NK-92 (cell line): ENCODE data around the gene MAP3K4.

Experiments
- DNase-seq: peaks from one replicate; lab custom pipeline; 2025; ENCODE audit not compliant: unreplicated experiment; lab: John Stamatoyannopoulos, UW

MAP3K4 gene

DNA sequence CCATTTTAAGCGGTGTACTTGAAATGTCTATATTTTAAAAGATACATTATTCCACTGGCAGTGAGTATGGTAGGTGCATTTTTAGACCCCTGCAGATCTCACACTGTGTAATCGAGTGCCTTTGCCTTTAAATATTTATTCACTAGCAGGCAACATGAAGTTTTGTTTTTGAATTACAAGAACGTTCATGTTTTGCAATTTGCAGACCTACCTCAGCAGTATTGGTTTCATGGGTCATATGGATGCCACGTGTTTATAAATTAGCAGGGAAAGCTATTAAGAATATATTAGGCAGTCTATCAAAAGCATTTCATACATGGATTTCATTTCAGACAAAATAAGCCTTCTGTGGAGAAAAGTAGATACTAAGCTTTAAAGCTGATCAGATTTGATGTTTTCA lies 7.2 kb downstream of the MAP3K4 start:
- no peak for DNase-seq

DNA sequence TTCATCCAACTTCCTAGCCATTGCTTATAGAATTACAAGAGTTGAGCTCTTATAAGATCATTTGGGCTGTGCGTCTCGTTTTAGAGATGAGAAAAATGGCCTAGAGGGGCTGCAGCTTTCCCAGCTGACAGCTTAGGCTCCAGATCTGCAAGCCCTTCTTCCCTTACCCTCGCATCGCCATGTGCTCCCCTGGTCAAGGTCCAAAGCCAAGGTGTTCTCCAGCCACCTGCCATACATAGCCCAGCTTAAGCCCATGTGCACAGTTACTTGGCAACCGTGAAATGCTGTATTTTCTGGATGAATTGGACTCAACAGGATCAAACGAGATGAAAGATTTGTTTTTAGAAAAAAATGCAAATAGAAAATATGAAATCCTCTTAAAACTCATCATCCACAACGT lies 7.9 kb downstream of the MAP3K4 start:
- DNase-seq = no peak

DNA sequence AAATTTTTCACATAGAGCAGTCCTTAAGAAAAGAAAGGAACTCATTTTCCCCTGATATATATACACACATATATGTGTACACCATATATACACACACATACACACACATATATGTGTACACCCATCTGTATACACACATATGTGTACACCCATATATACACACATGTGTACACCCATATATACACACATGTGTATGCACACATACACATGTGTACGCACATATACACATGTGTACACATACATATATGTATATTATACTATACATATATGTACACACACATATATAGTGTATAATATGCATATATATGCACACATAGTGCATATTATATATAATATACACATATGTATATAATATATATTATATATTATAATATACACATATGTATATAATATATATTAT lies 9.1 kb downstream of the MAP3K4 start:
- DNase-seq = no peak

DNA sequence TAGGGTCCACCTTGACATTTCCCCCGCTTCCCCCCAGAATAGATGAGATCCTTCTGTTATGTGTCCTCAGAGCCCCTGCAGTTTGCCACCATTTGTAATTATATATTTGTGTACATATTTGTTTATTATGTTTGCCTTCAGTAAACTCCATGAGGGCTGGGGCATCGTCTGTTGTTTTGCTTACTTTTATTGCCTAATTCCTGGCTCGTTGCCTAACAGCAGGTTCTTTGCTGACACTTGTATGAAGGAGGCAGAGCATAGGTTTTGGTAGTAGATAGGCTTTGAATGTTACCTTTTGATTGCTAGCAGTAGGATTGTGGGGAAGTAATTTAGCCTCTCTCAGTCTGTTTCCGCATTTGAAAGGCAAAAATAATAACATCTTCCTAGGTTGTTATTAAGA lies 9.9 kb downstream of the MAP3K4 start:
- no peak for DNase-seq

DNA sequence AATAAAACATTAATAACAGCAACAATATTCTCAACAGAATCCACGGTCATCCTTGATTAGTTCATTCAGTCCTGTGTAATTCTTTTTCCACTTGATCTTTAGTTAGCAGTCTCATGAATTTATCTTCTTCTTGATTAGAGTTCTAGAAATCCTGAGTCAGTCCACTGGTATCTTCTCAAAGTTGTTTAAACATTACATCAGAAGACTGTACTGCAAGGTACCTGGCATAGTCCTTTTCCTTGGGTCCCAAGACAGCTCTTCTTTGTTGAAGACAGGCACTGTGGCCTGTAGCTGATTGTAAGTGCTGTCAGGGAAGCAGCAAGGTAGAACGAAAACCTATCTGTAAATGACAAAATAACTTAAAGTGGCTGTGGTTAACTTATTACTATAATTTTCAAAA lies 11.8 kb downstream of the MAP3K4 start:
- DNase-seq = no peak

DNA sequence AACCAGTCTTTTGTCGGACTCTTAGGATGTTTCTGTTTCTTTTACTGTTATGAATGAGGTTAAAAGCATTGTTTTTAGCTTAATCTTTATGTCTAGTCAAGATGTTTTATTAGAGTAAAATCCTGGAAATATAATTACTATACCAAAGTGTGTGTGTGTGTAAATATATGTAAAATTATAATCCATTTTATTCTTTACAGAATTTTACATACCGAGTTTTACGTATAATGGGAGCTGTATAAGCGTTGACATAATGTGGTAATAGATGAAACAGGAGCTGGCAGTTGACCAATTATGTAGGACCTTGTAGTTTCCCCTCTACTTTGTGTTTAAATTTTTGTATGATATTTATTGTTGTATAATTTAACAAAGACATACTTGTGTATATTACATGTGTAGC lies 16.7 kb downstream of the MAP3K4 start:
- no peak for DNase-seq

DNA sequence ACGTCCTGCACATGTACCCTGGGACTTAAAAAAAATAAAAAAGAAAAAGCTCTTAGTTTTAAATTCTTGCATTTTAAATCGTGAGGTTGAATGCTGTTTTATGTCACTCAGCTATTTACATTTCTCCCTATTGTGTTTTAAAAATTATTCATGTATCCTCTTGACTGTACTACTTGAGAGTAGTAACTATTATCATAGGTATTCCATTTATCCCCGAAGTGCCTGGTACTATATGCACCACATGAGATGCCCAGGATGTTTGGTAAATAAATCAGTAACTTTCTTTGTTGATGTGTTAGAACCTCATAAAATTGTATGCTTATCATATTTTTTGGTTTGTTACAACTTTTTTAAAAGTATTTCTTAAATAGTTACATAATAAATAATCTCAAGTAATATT lies 18.4 kb downstream of the MAP3K4 start:
- no peak for DNase-seq

DNA sequence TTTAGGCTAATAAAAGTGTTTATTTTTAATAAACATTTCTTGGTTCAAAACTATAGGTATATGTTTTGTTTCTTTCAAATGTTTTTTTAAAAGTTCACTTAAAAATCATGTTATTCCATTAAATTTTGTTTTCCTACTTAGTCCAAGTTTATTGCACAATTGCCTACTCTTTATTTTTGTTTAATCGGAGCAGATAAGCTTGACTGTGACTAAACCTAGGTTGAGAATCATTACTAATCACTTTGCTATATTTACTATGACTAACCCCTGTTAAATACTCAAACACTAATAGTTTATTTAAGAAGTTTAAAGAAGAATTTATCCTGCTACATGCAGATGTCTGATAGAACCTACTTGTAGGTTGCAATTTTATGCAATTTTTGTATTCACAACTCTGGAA lies 18.8 kb downstream of the MAP3K4 start:
- DNase-seq = no peak

DNA sequence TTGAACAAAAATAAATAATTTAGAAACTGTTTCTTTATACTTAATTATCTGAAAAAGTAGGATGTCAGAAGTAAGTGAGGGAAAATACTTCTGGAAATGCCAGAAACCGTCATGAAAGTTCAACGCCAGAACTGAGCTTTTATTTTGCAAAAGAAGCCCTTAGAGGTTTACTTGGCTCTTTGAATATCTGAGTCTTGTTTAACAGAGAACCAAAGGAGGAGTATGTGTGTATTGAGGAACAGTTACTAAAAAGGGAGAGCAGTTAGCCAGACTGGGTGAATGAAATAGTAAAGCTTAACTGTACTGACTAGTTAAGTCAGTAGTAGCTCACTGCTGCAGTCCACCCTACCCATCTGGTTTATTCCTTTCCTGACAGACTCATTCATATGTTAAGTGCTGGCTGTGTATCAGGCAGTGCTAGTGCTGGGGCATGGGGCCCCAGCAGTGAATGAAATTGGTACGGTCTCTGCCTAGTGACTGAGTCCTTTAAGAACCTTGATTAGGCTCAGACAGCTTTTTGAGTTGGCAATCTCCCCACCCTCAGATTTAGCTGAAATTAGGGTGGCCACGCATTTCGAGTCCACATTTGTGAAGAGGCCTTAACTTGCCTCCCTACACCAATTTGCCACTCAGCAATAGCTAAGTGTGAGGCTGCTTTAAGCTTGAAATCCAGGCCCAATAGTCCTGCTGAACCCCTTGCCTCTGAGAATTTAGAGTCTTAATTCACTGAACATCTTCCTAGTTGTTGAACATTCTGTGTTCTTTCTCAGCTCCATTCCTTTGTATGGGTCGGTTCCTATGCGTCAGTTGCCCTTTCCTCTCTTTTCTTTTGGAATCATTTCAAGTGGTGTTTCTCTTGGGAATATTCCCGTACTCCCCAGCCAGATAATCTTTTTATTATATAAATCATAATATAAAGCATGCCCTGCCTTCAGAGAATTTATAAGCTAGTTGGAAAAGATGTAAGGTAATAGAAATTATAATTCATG lies 20.2 kb downstream of the MAP3K4 start:
- no peak for DNase-seq

DNA sequence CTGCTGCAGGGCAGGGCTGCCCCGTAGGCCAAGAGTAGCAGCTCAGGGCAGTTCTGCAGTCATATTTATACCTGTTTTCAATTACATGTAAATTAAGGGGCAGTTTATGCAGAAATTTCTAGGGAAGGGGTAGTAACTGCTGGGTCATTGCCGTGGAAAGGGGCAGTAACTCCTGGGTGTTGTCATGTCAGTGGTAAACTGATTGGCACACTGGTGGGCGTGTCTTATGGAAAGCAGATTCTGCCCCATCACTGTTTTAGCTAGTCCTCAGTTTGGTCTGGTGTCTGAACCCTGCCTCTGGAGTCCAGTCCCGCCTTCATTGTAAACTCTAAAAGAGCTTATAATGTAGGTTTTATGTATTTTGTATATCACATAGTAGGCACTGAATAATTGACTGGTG lies 22.1 kb downstream of the MAP3K4 start:
- DNase-seq = no peak

DNA sequence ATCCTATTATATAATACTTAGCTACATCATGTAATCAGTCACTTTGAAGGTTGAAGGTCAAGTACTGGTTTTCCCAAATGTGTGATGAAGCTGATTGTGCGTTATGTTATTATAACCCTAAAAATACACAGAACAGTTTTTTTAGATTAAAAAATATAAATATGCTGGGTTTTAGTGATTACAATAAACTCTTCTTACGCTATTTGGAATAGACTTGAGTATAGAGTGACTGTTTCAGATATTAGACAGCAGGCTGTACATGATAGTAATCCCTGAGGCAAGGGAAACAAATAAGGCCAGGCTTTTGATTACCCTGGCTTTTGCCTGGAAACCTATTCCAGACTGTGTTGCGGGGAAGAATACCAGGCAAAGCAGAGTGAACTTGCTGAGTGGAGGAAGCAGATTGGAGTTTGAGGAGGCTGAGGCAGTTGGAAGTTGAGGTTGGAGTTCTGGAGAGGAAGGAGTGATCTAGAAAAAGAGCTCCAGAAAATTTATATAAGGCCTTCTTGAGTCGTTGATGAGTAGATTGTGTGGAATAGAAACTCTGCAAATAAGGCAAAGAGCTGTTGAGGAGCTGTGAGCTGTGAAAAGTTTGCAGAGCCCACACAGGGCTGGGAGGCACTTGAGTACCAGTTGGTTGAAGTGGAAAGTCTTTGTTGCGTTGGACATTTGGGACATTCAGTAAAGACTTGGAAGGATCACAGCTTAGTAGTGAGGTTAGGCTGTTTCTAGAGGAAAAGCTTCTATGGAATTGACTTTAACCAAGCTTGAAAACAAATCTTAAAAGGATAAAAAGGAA lies 26.4 kb downstream of the MAP3K4 start:
- DNase-seq = no peak

DNA sequence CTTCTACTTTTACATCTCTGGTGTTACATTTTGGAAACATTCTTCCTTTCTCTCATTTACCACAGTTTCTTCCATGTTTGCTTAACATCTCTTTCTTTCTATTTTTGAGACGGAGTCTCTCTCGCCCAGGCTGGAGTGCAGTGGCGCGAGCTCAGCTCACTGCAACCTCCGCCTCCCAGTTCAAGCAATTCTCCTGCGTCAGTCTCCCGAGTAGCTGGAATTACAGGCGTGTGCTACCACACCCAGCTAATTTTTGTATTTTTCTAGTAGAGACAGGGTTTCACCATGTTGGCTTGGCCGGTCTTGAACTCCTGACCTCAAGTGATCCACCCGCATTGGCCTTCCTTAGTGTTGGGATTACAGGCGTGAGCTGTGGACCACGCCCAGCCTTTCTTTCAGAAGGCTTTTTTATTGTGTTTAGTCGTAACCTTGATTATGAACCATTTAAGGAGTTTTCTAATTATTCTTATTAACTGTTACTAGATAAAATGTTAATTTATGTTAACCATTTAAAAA lies 27.8 kb downstream of the MAP3K4 start:
- no peak for DNase-seq

DNA sequence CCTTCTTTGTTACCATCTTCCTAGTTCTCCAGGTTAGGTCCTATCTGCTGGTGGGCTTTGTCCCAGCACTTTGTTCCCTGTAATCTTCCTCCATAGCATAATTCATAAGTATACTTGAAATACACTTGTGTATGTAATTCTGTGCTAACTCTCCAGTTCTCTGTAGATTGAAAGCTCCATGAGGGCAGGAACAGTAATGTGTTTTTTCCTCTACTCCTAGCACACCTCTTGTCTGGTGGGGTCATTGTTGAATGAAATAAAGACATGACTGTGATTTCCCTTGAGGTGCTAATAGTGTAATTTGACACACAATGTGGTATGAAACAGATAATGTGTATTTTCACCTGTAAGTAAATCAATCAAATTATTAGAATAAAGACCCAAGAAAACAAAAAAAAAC lies 30.0 kb downstream of the MAP3K4 start:
- no peak for DNase-seq

DNA sequence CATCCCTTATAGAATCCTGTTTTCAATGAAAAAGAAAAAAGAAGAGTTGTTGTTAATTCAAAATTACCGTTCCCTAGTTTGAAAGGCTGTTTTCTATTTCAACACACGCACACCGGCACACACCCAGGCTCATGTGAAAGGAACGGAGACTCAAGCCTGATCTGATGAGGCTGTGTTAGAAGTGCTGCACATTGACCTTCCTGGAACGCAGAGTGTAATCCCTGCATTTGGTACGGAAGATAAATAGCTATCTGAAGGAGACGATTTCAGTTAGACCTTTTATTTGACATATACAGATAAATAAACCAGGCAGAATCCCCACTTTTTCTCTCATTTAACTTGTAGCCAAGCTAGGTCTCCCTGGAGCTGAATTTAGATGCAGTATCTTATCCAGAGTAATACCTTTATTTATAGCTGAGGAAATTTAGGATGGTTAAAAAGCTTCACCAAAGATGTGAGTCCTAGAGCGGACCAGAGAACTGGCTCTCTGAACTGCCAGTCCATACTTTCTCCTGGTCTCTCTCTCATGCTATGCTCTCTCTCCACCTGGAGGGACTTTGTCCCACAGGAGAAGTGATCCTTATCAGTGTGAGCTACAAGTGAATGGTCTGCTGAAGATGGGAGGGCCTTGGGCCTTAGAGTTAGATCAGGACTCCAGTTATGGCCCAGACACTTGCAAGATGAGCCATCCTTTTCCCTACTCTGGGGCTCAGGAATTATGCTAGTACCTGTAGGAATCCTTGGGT lies 30.6 kb downstream of the MAP3K4 start:
- DNase-seq = no peak

DNA sequence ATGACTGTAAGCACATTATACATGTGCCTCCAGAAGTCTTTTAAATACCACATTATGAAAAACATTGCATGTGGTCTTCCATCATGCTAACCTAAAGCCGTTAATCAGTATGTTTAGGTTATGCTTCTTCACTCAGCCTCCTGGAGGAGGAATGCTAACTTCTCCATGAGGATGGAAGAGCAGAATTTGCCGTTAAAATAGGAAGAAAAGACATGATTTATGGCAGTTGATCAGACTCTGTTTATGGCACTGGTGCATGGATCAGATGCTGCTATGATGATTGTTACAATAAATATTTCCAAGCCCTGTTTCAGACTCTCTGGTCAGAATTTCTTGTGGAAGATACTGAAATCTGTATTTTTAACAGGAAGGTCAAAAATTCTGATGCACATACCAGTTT lies 31.7 kb downstream of the MAP3K4 start:
- DNase-seq = no peak

DNA sequence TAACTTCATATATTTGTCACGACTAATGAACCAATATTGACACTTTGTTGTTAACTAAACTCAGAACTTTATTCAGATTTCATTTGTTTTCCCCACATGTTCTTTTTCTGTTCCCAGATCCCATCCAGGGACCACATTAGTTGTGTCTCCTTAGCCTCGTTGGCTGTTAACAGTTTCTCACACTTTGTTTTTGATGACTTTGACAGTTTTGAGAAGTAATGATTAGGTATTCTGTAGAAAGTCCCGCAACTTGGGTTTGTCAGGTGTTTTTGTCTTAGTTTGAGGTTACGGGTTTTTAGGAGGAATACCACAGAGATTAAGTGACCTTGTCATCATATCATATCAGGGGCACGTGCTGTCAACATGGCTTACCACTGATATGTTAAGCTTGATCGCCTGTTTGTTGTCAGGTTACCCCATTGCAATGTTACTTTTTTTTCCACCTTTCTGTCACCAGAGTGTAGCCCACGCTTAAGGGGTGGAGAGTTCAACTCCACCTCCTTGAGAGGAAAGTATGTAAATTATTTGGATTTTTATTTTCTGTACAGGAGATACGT lies 32.9 kb downstream of the MAP3K4 start:
- DNase-seq = no peak

DNA sequence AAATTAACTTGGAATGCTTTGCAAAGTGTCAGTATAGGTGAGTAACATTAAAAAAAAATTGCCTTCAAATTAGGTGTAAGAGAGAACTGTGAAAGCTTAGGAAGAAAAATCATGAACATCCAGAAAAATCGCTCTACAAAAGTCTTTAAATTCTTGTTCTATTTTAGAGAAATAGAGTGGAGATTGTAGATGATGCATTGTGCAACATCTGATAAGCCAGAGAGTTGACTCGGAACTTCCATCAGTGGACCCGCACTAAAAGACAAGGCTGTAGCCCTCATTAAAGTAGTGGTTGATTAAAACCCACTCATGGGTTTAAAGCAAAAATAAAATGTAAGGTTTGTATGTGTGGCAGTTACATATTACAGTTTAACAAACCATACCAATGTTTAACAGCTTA lies 35.8 kb downstream of the MAP3K4 start:
- no peak for DNase-seq

DNA sequence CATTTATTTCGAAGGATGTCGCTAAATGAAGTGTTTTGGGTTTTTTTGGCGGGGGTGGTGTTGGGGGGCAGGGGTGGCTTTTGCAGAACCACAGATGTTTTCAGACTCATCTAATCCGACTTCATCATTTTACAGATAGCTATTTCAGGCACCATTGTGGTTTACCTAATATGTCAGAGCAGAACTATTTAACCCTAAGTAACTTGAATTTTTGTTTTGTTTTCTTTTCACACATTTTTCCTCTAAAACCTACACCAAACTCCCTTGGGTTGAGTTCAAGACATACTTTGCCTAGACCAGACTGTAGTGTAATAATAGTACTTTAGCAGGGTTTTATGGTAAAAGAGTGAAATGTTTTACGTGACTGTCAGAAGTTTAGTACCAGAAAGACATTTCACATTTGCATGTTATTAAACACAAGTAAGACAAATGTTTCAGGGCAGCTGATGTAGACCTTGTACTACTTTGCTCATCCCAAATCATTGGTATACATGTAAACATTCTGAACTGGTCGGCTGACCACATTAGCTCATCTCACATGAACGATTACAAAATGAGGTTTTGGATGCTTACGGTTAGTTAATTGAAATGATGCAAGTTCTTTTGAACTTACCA lies 37.7 kb downstream of the MAP3K4 start:
- no peak for DNase-seq

DNA sequence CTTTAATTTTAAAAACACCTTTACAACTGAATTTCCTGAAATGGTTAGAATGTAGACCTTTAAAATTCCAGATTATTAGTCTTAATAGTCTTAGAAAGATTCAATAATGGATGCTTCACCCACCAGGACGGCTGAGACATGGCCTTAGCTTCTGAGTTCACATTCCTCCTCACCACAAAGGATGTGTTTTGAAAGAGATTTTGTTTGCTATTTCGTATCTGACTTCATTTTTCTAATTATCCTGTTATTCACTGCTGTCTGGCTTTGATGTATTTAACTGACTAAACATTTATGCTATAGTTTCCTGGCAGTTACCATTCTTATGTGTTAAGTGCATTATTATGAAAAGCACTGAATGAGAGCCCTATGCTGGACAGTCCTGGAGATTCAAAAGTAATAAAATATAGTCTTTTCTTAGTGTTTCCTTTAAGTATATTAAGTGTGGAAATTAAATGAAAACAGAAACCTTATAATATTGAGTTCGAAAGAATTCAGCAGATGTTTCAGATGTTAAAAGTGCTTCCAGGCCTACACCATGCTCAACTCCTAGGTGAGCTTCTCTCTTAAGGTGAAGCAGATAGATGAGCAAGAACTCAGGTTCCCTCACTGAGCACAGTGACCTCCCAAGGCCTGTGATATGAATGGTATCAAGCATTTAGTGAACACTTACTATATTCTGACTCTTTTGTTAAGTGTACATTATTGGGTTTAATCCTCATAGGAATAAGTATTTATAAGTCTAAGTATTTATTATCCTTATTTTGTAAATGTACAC lies 40.3 kb downstream of the MAP3K4 start:
- no peak for DNase-seq

DNA sequence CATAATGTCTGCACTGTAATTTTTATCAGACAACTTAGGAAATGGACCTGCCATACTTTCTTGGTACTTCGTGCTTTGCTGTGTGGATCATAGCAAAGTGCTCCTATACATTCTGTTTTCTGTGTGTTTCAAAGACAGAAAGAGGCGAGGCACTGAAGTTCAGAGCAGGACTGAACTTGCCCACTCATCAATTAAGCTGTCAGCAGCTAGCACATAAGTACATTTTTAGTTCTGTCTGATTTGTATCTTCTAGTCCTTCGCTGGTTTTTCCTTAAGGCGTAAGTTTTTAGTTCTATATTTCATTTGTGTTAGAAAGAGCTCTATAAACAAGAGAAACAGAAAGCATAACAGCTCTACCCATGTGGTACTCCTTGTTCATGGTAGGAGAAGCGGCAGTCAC lies 42.1 kb downstream of the MAP3K4 start:
- no peak for DNase-seq
